Small intestine (tissue), 16 donors: ENCODE results near the gene RGPD4. TPM values are rescaled to one million over a fixed set of nuclear protein-coding genes. Genes with fewer than 3 reads are reported as not detected.
"Not testable (repeated sequence)": the region's sequence is repeated elsewhere in the genome, so short reads cannot be mapped to it uniquely, and the experiment has no call there.

Source experiments
- DNase-seq, 2 donors: peaks; one replicate each; pipeline versions ENCODE4 v3.0.0 to v3.0.0-alpha.2; 2013
- FAIRE-seq: peaks from 2 replicates; lab custom pipeline; 2012; peaks lifted over from hg19 to GRCh38; lab: Jason Lieb, UNC
- H3K27ac ChIP-seq, 3 donors: one replicate each; pipeline ENCODE4 v1.5.1; 2013; ENCODE audit warnings: low read length in 2 of 3, mild to moderate bottlenecking in 2 of 3, control low read depth in 1 of 3, inconsistent platforms in 1 of 3, low read depth in 1 of 3, moderate library complexity in 1 of 3
- H3K27me3 ChIP-seq, 3 donors: one replicate each; pipeline ENCODE4 v1.6.1; 2013; ENCODE audit warnings: low read length in 3 of 3, inconsistent platforms in 1 of 3; ENCODE audit not compliant: control insufficient read depth in 3 of 3, insufficient read depth in 3 of 3
- H3K36me3 ChIP-seq, 3 donors: one replicate each; pipeline ENCODE4 v1.6.1; 2013; ENCODE audit warnings: low read length in 3 of 3, inconsistent platforms in 1 of 3, low read depth in 1 of 3, mild to moderate bottlenecking in 1 of 3, moderate library complexity in 1 of 3; ENCODE audit not compliant: control insufficient read depth in 3 of 3, insufficient read depth in 2 of 3
- H3K4me1 ChIP-seq, 3 donors: one replicate each; pipeline ENCODE4 v1.6.1; 2013; ENCODE audit warnings: low read length in 2 of 3, inconsistent platforms in 1 of 3, low read depth in 1 of 3, mild to moderate bottlenecking in 1 of 3, moderate library complexity in 1 of 3; ENCODE audit not compliant: control insufficient read depth in 3 of 3, insufficient read depth in 2 of 3
- H3K4me3 ChIP-seq, 3 donors: one replicate each; pipeline ENCODE4 v1.5.1; 2013; ENCODE audit warnings: low read length in 3 of 3, control low read depth in 1 of 3, inconsistent platforms in 1 of 3, low read depth in 1 of 3, mild to moderate bottlenecking in 1 of 3, moderate library complexity in 1 of 3
- H3K9me3 ChIP-seq, 2 donors: one replicate each; pipeline ENCODE4 v1.6.1; 2013; ENCODE audit warnings: low read depth in 1 of 2, low read length in 1 of 2; ENCODE audit not compliant: control insufficient read depth in 2 of 2, insufficient read depth in 1 of 2
- WGBS, 3 donors: extraction: QIAGEN DNeasy Blood & Tissue Kit; methylation state at CpG; one replicate each; pipeline ENCODE4 v1.1.7; 2013; 5-methylcytosine and 5-hydroxymethylcytosine counted together
- long read RNA-seq, 10 donors: transcript quantifications; one replicate each; lab custom pipeline, GENCODE V29; 2026
- polyA plus RNA-seq, 4 donors: library from polyadenylated mRNA; stranded (reverse) in 3 of 4; unstranded in 1 of 4; fragments of 200-250 nt in 3 of 4; fragments of 120-200 nt in 1 of 4; gene quantifications; one replicate each; pipeline versions ENCODE4 v1.2.1 to v1.2.3, GENCODE V29; 2013
- donor health status: healthy with polysubstance abuse.
- donor health status: control.
- donor health status: control.
- donor health status: Bipolar disorder and iron deficiency.
- donor health status: healthy.

The RGPD4 gene
- under 1 TPM in 1 of 4 donors, not detected in 3; 0.01 TPM for polyA plus RNA-seq
- long read RNA-seq, donor 1: 0 reads
- long read RNA-seq, donor 2: 0 reads
- long read RNA-seq, donor 3: 0 reads
- long read RNA-seq, donor 4: 0 reads
- long read RNA-seq, donor 5: 0 reads
- long read RNA-seq, donor 6: 0 reads
- long read RNA-seq, donor 7: 0 reads
- long read RNA-seq, donor 8: 0 reads
- long read RNA-seq, donor 9: 0 reads
- long read RNA-seq, donor 10: 0 reads

- not testable (repeated sequence) for H3K27me3 ChIP-seq, FAIRE-seq, DNase-seq, H3K27ac ChIP-seq, H3K9me3 ChIP-seq, H3K4me3 ChIP-seq, H3K36me3 ChIP-seq, H3K4me1 ChIP-seq
- WGBS, 3 donors: 96 to 98% (median 97%) methylated on average over 26 to 43 of the region's 43 CpGs
These were observed at the start of gene RGPD4 for GRCh38 chr2:107826749-107827148. Gene RGPD4, plus strand, starts transcription at chr2:107826892. Its CDS starts 122 bp downstream, at chr2:107827014.

DNA sequence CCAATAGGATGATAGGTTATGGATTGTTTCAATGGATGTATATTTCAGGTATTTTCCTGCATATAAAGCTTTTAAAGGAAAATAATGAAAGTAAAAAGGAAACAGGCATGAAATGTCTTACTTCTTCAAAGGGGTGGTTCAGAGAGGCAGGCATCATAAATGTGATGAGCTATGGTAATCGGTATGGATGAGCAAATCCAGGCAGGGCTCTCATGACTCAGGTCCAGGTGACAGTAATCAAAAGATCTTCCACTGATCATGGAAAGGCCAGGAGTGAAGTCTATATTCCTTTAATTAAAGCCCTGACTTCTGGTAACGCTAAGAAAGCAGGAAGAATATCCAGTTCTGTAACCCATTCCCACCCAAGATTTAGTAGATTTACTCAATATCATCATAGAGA, 48.7 kb upstream of the RGPD4 start:
- H3K36me3 ChIP-seq: no peaks in the 10 kb centered on the region
- H3K27me3 ChIP-seq: no peaks in the 10 kb centered on the region
- no peak overlapping the region for H3K4me3 ChIP-seq
- FAIRE-seq (no peak), DNase-seq (no peak)
- 75 to 89% (median 80%) methylated on average over 2 of the region's 2 CpGs for whole genome bisulfite sequencing, 3 donors
- H3K9me3 ChIP-seq: no peaks in the 10 kb centered on the region
- H3K27ac ChIP-seq: no peak overlapping the region
- H3K4me1 ChIP-seq: no peaks in the 10 kb centered on the region

DNA sequence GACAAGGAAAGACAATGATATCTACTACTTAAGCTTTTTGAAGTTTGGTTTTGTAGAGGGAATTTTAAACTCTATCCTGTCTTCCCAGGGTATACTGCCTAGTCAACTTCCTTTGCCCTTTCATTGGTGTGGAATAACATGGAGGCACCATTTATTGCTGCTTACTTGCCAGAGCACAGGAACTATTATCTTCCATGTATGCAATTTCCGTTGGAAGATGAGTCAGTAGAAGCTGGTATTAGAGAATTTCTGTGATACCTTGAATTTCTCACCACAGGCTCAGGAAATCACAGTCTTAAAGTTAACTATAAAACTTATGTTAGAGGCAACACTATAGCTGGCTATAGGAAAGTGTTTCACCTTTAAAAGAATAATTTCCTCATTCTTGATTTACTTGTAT, 40.9 kb upstream of the RGPD4 start:
- no peaks in the 10 kb centered on the region for H3K4me1 ChIP-seq
- WGBS, 3 donors: 57 to 68% (median 68%) methylated on average over 1 of the region's 1 CpG
- no peak for FAIRE-seq

GRCh38 chr2:107790837-107791236, 35.9 kb upstream of the RGPD4 start:
- WGBS, 3 donors: 60 to 81% (median 80%) methylated on average over 1 of the region's 1 CpG
- H3K36me3 ChIP-seq: no peaks in the 10 kb centered on the region
- no peak overlapping the region for H3K27ac ChIP-seq

More for the DNA sequence above, 40.9 kb upstream of the RGPD4 start:
- no peak for DNase-seq
- Histone ChIP-seq H3K9me3 (no peaks in the 10 kb centered on the region), H3K27me3 (no peaks in the 10 kb centered on the region), H3K27ac (no peak overlapping the region), H3K36me3 (no peaks in the 10 kb centered on the region), H3K4me3 (no peak overlapping the region)

GRCh38 chr2:107801498-107801897, 25.2 kb upstream of the RGPD4 start:
- Histone ChIP-seq H3K4me1 (no peaks in the 10 kb centered on the region), H3K4me3 (no peak overlapping the region), H3K9me3 (no peaks in the 10 kb centered on the region), H3K36me3 (no peaks in the 10 kb centered on the region), H3K27me3 (no peaks in the 10 kb centered on the region), H3K27ac (no peak overlapping the region)
- FAIRE-seq (no peak), DNase-seq (peak in 1 of 2 donors; percentile 5)
- WGBS, 3 donors: 14 to 39% (median 23%) methylated on average over 2 of the region's 2 CpGs

More at GRCh38 chr2:107790837-107791236, 35.9 kb upstream of the RGPD4 start:
- Histone ChIP-seq H3K4me3 (no peak overlapping the region), H3K27me3 (no peaks in the 10 kb centered on the region), H3K9me3 (no peaks in the 10 kb centered on the region), H3K4me1 (no peaks in the 10 kb centered on the region)
- DNase-seq (no peak), FAIRE-seq (no peak)

DNA sequence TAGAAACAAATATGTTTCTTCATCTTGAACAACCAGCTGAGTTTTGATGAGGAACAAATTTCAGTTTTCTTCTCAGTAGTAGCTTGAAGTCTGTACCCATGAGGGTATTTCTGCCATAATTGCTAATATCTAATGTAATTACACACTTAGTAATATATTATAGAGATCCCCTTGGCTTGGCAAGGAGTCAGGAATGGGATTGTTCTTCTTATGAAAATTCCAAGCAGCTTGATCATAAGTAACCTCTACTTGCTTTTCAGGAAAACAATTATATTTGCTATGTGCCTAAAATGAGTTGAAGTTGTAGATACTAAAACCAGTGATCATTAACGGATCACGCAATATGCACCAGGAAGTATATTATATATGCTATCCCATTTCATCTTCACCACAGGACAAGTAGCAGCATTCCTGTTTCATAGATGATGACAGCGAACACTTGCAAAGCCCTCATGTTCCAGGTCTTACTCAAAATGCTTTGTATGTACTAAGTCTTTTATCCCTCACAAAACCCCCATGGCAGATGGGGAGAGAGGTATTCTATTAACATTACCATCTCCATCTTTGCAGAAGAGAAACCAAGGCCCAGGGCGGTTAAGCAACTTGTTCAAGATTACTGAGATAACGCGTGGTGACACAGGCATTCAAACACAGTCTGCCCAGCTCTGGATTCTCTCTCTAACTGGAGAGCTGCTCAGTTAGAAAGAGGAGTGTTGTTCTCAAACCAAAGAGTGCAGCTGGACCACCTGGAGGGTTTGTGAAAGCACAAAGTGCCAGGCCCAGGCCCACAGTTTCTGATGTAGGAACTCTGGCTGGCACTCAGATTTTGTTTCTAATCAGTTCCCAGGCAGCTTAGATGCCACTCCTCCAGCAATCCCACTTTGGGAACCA, 21.8 kb upstream of the RGPD4 start:
- FAIRE-seq (no peak), DNase-seq (no peak)
- Histone ChIP-seq H3K9me3 (no peaks in the 10 kb centered on the region), H3K27me3 (no peaks in the 10 kb centered on the region), H3K4me3 (no peak overlapping the region), H3K36me3 (no peaks in the 10 kb centered on the region), H3K27ac (no peak overlapping the region), H3K4me1 (no peaks in the 10 kb centered on the region)
- WGBS, 3 donors: 85 to 90% (median 90%) methylated on average over 6 of the region's 6 CpGs

- Histone ChIP-seq H3K27me3 (no peaks in the 10 kb centered on the region), H3K36me3 (no peaks in the 10 kb centered on the region), H3K4me3 (no peak overlapping the region), H3K4me1 (no peaks in the 10 kb centered on the region), H3K9me3 (no peaks in the 10 kb centered on the region), H3K27ac (no peak overlapping the region)
- DNase-seq: no peak
- FAIRE-seq: no peak
- WGBS, 3 donors: 29 to 71% (median 41%) methylated on average over 4 of the region's 4 CpGs
These were observed 19.8 kb upstream of the RGPD4 start for GRCh38 chr2:107806901-107807300.

- Histone ChIP-seq H3K27me3 (no peaks in the 10 kb centered on the region), H3K4me1 (no peaks in the 10 kb centered on the region), H3K27ac (no peak overlapping the region), H3K4me3 (no peak overlapping the region), H3K9me3 (no peaks in the 10 kb centered on the region), H3K36me3 (no peaks in the 10 kb centered on the region)
- WGBS, 3 donors: 83 to 90% (median 88%) methylated on average over 7 of the region's 7 CpGs
- no peak for DNase-seq
- no peak for FAIRE-seq
These were observed 18.7 kb upstream of the RGPD4 start for GRCh38 chr2:107807988-107808387.
